ENCODE results near the gene TTC39B.
"Not testable (repeated sequence)": the region's sequence is repeated elsewhere in the genome, so short reads cannot be mapped to it uniquely, and the experiment has no call there.

The TTC39B gene

DNA sequence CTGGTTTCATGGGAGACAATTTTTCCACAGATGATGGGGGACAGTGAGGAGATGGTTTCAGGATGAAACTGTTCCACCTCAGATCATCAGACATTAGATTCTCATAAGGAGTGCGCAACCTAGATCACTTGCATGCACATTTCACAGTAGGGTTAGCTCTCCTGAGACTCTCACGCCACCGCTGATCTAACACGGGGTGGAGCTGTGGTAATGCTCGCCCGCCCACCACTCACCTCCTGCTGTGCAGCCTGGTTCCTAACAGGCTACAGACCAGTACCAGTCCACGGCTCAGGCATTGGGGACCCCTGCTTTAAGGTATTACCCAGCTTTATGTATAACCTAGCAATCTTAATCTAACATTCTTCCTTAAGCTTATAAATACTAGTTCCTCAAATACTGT is 35.6 kb downstream of the TTC39B start:
- in situ Hi-C loops (cut with MboI; ENCODE audit: low sequenced_read_pairs): no loop called here

DNA sequence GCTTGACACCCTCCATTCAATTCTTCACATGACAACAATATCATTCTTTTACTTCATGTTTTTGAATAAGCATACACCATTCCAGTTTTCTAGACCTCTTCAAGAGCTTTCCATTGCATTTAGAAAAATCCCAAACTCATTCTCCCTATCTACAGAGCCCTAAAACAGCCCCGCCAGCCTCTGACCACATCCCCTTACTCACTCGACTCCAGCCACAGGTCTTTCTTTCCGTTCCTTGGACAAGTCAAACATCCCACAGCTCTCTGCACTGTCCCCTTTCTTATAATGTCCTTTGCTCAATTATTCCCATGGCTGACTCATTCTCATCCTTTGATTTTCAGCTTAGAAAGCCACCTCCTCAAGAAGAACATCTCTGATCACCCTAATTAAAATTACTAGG is 38.2 kb downstream of the TTC39B start:
- in situ Hi-C loops (cut with MboI; ENCODE audit: low sequenced_read_pairs): no loop called here

DNA sequence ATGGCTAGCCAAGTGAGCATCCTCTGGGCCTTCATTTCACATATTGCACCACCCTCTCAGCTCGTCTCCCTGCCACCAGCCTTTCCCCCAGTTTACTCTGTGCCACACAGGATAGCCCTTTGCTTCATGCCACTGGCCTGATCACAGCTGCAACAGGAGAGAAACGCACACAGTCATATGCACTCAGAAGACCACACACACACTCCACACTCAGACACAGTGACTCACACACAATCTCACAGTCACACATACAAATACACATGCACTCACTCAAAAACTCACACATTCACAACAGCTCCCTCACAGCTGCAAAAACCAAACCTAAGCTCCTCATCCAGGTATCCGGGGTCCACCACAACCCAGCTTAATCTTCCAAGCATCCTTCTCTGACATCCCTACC is 38.7 kb downstream of the TTC39B start:
- in situ Hi-C loops (cut with MboI; ENCODE audit: low sequenced_read_pairs): no loop called here

- in situ Hi-C loops (cut with MboI; ENCODE audit: low sequenced_read_pairs): no loop called here
These were observed 42.1 kb downstream of the TTC39B start for GRCh38 chr9:15264918-15265317.

- in situ Hi-C loops (cut with MboI; ENCODE audit: low sequenced_read_pairs): no loop called here
These were observed 44.4 kb downstream of the TTC39B start for GRCh38 chr9:15262581-15262980.

DNA sequence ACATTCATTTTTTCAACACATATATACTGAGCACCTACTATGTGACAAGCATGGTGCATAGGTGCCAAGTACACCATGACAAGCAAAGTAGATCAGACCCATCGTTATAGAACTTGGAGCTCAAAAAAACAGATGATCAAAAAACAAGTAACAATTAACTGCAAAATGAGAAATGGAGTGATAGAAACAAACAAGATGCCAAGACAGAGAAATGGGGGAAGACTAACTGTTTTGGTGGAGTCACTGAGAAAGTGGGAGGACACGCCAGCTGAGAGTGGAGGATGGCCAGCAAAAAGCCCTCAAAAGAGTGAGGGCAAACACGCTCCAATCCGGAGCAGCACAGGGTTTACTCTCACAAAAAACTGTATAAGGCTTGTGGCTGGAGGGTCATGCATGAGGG is 50.6 kb downstream of the TTC39B start:
- in situ Hi-C loops (cut with MboI; ENCODE audit: low sequenced_read_pairs): no loop called here

- in situ Hi-C loops (cut with MboI; ENCODE audit: low sequenced_read_pairs): no loop called here
These were observed 53.2 kb downstream of the TTC39B start for GRCh38 chr9:15253786-15254185.

GRCh38 chr9:15253197-15253596 is 53.8 kb downstream of the TTC39B start:
- in situ Hi-C loops (cut with MboI; ENCODE audit: low sequenced_read_pairs): no loop called here

DNA sequence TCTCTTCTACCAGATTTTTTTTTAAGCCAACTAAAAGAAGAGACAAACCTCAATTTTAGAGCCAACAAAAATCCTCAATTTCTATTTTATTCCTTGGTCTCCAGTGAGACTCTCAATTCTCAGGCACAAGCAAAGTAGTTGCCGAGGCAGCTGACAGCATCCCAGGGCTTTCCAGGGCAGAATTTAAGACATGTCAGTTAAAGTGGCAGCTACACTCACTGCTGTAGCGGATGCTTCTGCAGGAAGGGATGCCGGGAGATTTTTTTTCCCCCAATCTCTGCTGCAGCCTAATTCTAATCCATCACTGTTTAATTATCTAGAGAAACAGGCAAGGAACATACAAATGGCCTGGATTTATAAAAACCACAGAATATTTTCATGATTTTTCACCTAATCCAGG is 57.0 kb downstream of the TTC39B start:
- in situ Hi-C loops (cut with MboI; ENCODE audit: low sequenced_read_pairs): no loop called here

DNA sequence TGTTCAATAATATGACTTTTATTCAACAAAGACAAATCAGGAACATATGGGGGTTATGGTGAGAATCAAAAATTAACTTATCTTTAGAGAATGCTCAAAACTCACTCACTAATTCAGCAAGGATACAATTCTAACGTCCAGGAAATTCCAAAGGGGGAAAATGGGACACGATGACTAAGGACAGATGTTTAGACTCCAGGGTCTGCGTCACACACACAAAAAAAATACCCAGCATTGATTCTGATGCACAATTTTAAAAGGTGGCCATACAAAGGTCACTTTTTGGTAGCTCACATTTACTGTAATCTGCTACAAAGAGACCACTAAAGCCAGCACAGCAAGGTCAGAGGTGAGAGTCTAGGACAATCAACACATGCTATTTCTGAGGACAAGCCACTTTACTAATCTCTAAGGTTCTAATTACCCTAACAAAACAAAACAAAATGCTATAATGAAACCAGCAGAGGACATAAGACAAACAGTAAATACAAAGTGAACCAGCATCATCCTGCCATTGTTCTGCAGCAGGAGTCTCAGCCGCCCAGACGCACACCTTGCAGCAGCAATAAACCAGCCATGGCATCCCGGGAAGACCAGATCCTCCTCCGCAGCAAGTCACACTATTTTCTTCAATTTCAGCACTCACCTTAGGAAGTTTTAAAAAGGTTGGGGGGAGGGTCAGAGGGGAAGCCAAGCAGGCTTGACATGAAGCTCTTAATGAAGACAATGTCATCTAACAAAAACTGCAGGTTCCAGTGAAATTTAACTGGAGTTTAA is 57.8 kb downstream of the TTC39B start:
- in situ Hi-C loops (cut with MboI; ENCODE audit: low sequenced_read_pairs): no loop called here

GRCh38 chr9:15248621-15249020 is 58.4 kb downstream of the TTC39B start:
- in situ Hi-C loops (cut with MboI; ENCODE audit: low sequenced_read_pairs): no loop called here

DNA sequence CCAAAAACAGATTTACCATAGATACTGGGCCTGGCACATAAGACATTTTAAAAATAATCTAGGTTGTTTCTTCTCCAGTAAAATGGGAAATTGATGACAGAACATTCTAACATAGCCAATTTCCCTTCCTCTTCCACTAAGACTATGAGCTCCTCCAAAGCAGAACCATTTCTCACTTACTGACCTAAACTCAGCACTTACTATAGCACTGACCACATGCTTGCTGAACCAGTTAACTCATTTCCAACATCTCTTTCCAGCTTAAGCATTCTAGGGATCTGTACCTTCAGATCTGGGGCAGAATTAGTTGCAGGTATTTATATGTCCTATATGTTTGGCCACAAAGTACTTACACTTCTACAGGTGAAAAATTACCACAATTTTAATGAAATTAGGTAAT is 58.9 kb downstream of the TTC39B start:
- in situ Hi-C loops (cut with MboI; ENCODE audit: low sequenced_read_pairs): no loop called here

DNA sequence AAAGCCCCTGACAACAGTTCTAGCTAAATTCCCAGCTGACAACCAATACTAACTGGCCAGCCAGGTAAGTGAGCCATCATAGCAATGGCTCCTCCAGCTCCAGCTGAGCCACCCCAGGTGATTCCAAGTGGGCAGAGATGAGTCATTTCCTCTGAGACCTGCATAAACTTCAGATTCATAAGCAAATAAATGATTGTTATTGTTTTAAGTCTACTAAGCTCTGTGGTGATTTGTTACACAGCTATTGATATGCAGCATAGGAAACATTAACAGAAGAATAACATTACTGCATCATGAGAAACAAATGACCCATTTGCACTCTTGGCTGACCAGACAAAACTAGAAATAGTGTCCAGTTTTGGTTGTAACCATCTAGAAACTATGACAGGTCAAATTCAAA is 60.3 kb downstream of the TTC39B start:
- in situ Hi-C loops (cut with MboI; ENCODE audit: low sequenced_read_pairs): no loop called here

DNA sequence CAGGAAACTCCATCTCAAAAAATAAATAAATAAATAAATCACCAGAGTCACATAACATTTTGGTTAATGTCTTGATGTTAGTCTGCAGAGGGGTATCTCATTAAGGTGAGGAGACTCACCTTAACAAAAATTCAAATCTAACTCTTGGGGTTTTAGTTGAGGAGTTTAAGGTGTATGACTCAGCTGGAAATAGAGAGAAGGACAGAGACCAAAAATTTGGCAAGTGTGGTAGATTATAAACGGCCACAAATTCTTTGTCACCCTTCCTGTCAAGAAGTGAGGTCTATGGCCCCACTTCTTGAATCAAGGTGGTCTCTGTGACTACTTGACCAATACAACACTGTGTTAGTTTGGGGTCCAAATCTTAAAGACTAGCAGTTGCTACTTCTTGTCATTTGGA is 60.8 kb downstream of the TTC39B start:
- in situ Hi-C loops (cut with MboI; ENCODE audit: low sequenced_read_pairs): no loop called here

GRCh38 chr9:15244001-15244441 is 63.0 kb downstream of the TTC39B start:
- in situ Hi-C loops (cut with MboI; ENCODE audit: low sequenced_read_pairs): no loop called here

DNA sequence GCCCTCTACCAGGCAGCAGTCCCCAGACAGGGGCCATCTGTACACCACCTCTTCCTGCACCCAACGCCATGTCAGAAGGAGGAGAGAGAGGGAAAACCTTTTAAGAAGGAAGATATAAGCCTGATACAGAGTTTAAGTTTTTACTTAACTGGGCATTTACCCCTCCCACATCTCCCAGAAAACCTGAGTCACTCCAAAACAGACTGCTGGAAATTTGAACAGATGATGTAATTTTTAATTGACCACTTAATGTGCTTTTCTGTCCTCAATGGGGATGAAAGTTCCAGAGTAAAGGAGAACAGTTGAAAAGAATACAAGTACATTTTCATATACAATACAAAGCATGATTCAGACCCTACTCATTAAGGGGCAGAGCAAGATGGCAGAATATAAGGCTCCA is 63.9 kb downstream of the TTC39B start:
- in situ Hi-C loops (cut with MboI; ENCODE audit: low sequenced_read_pairs): no loop called here

GRCh38 chr9:15240927-15241326 is 66.1 kb downstream of the TTC39B start:
- in situ Hi-C loops (cut with MboI; ENCODE audit: low sequenced_read_pairs): no loop called here

GRCh38 chr9:15239816-15240215 is 67.2 kb downstream of the TTC39B start:
- in situ Hi-C loops (cut with MboI; ENCODE audit: low sequenced_read_pairs): no loop called here

GRCh38 chr9:15238646-15239045 is 68.4 kb downstream of the TTC39B start:
- in situ Hi-C loops (cut with MboI; ENCODE audit: low sequenced_read_pairs): no loop called here

DNA sequence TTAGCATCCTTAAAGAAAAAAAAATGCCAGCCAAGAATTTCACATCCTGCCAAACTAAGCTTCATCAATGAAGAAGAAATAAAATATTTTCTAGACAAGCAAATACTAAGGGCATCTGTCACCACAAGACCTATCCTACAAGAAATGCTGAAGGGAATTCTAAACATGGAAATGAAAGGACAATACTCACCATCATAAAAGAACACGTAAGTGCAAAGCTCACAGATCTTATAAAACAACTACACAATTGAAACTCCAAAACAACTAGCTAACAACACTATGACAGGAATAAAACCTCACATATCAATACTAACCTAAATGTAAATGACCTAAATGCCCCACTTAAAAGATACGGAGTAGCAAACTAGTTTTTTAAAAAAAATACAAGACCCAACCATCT is 71.4 kb downstream of the TTC39B start:
- in situ Hi-C loops (cut with MboI; ENCODE audit: low sequenced_read_pairs): no loop called here

DNA sequence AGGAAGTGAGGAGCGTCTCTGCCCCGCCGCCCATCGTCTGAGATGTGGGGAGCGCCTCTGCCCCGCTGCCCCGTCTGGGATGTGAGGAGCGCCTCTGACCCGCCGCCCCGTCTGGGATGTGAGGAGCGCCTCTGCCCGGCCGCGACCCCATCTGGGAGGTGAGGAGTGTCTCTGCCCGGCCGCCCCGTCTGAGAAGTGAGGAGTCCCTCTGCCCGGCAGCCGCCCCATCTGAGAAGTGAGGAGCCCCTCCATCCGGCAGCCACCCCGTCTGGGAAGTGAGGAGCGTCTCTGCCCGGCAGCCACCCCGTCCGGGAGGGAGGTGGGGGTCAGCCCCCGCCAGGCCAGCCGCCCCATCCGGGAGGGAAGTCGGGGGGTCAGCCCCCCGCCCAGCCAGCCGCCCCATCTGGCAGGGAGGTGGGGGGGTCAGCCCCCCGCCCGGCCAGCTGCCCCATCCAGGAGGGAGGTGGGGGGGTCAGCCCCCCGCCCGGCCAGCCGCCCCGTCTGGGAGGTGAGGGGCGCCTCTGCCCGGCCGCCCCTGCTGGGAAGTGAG is 73.0 kb downstream of the TTC39B start:
- in situ Hi-C loops (cut with MboI; ENCODE audit: low sequenced_read_pairs): not testable (repeated sequence)

DNA sequence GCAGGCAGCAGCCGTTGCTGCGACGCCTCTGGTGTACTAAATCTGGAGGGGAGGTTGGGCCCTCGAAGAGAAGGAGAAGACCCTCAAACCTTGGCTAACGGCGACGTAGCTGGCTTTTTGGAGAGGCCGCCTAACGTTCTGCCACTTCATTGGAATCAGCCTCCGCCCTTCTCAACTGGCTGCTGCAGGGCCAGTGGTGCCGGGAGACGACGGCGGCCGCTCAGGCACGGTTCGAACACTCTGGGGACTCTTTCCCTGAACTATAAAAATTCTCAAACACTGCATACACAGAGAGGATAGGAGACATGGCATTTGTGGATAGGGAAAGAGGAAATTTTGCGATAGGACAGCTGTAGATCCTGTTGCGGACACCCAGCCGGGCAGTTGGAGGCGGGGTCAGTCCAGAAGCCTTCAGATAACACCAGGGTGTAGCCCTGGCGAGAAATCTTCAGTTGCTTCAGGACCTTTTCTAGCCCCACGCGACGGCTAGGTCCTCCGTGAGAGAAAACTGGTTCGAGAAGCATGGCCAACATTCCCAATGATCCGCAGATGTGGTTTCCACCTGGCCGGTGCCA is 74.2 kb downstream of the TTC39B start:
- in situ Hi-C loops (cut with MboI; ENCODE audit: low sequenced_read_pairs): not testable (repeated sequence)

Measured in HL-60/S4 (cell line).